ENCODE data around the gene ANKMY1.
"Not testable (repeated sequence)": the region's sequence is repeated elsewhere in the genome, so short reads cannot be mapped to it uniquely, and the experiment has no call there.

Gene ANKMY1

GRCh38 chr2:240524963-240525718, 32.6 kb downstream of the ANKMY1 start:
- Histone ChIP-seq H2AFZ (ENCODE audit: low read depth) (no peak overlapping the region), H3K9ac (no peak overlapping the region), H3K79me2 (ENCODE audit: insufficient read depth, low read depth) (no peaks in the 10 kb centered on the region), H4K20me1 (ENCODE audit: insufficient read depth) (no peaks in the 10 kb centered on the region), H3K4me1 (ENCODE audit: low read depth, poor library complexity, severe bottlenecking) (no peaks in the 10 kb centered on the region), H3K4me3 (IDR thresholded peaks at IDR 0.05; ENCODE audit: insufficient read depth, low read depth, low read length) (no peak overlapping the region), H3K27me3 (ENCODE audit: insufficient read depth, low read depth) (no peaks in the 10 kb centered on the region), H3K36me3 (ENCODE audit: insufficient read depth) (no peaks in the 10 kb centered on the region), H3K4me2 (no peak overlapping the region), H3K27ac (no peak overlapping the region)
- no peak for TF ChIP-seq CTCF (conservative IDR thresholded peaks at IDR 0.05; ENCODE audit: low read depth, low read length)

GRCh38 chr2:240523451-240524281, 34.1 kb downstream of the ANKMY1 start:
- H4K20me1 ChIP-seq (ENCODE audit: insufficient read depth) = no peaks in the 10 kb centered on the region
- no peak overlapping the region for H3K9ac ChIP-seq
- H3K4me1 ChIP-seq (ENCODE audit: low read depth, poor library complexity, severe bottlenecking) = no peaks in the 10 kb centered on the region
- H2AFZ ChIP-seq (ENCODE audit: low read depth) = no peak overlapping the region
- H3K27ac ChIP-seq = no peak overlapping the region
- no peaks in the 10 kb centered on the region for H3K27me3 ChIP-seq (ENCODE audit: insufficient read depth, low read depth)
- H3K79me2 ChIP-seq (ENCODE audit: insufficient read depth, low read depth) = no peaks in the 10 kb centered on the region
- no peaks in the 10 kb centered on the region for H3K36me3 ChIP-seq (ENCODE audit: insufficient read depth)
- H3K4me2 ChIP-seq = no peak overlapping the region
- TF ChIP-seq CTCF (conservative IDR thresholded peaks at IDR 0.05; ENCODE audit: low read depth, low read length) = no peak
- H3K4me3 ChIP-seq (IDR thresholded peaks at IDR 0.05; ENCODE audit: insufficient read depth, low read depth, low read length) = no peak overlapping the region

- H3K4me1 ChIP-seq (ENCODE audit: low read depth, poor library complexity, severe bottlenecking) = no peaks in the 10 kb centered on the region
- H3K79me2 ChIP-seq (ENCODE audit: insufficient read depth, low read depth) = no peaks in the 10 kb centered on the region
- no peak overlapping the region for H3K4me3 ChIP-seq (IDR thresholded peaks at IDR 0.05; ENCODE audit: insufficient read depth, low read depth, low read length)
- no peaks in the 10 kb centered on the region for H3K27me3 ChIP-seq (ENCODE audit: insufficient read depth, low read depth)
- H3K4me2 ChIP-seq = no peak overlapping the region
- H3K9ac ChIP-seq = no peak overlapping the region
- TF ChIP-seq CTCF (conservative IDR thresholded peaks at IDR 0.05; ENCODE audit: low read depth, low read length) = no peak
- H2AFZ ChIP-seq (ENCODE audit: low read depth) = no peak overlapping the region
- no peaks in the 10 kb centered on the region for H3K36me3 ChIP-seq (ENCODE audit: insufficient read depth)
- H4K20me1 ChIP-seq (ENCODE audit: insufficient read depth) = no peaks in the 10 kb centered on the region
- no peak overlapping the region for H3K27ac ChIP-seq
Observed at GRCh38 chr2:240522406-240522805, 35.4 kb downstream of the ANKMY1 start.

- H3K4me3 ChIP-seq (IDR thresholded peaks at IDR 0.05; ENCODE audit: insufficient read depth, low read depth, low read length); H4K20me1 ChIP-seq (ENCODE audit: insufficient read depth); H3K4me1 ChIP-seq (ENCODE audit: low read depth, poor library complexity, severe bottlenecking); H3K4me2 ChIP-seq; H3K27me3 ChIP-seq (ENCODE audit: insufficient read depth, low read depth); H3K36me3 ChIP-seq (ENCODE audit: insufficient read depth); H3K79me2 ChIP-seq (ENCODE audit: insufficient read depth, low read depth); H3K9ac ChIP-seq; H2AFZ ChIP-seq (ENCODE audit: low read depth); H3K27ac ChIP-seq: not testable (repeated sequence)
Observed at GRCh38 chr2:240521885-240522284, 35.9 kb downstream of the ANKMY1 start.

- Histone ChIP-seq H3K36me3 (ENCODE audit: insufficient read depth) (no peaks in the 10 kb centered on the region), H3K9ac (no peak overlapping the region), H3K27me3 (ENCODE audit: insufficient read depth, low read depth) (no peaks in the 10 kb centered on the region), H4K20me1 (ENCODE audit: insufficient read depth) (no peaks in the 10 kb centered on the region), H3K4me3 (IDR thresholded peaks at IDR 0.05; ENCODE audit: insufficient read depth, low read depth, low read length) (no peak overlapping the region), H3K27ac (no peak overlapping the region), H3K4me2 (no peak overlapping the region), H3K79me2 (ENCODE audit: insufficient read depth, low read depth) (no peaks in the 10 kb centered on the region), H3K4me1 (ENCODE audit: low read depth, poor library complexity, severe bottlenecking) (no peaks in the 10 kb centered on the region), H2AFZ (ENCODE audit: low read depth) (no peak overlapping the region)
- TF ChIP-seq CTCF (conservative IDR thresholded peaks at IDR 0.05; ENCODE audit: low read depth, low read length) = no peak
Observed at GRCh38 chr2:240520974-240521350, 36.8 kb downstream of the ANKMY1 start.
